Erythroblast (primary cell): ENCODE data around the gene SRGAP3.
A peak's percentile ranks its signal among the peaks of the same experiment; 100 is the strongest.

Source experiments
- DNase-seq, 2 experiments: peaks; one replicate each; lab custom pipeline; 2025; lab: John Stamatoyannopoulos, UW
- GATA1 ChIP-seq: IDR thresholded peaks from 2 replicates; pipeline ENCODE4 v1.6.1; 2011; ENCODE audit warnings: low read depth, mild to moderate bottlenecking, control low read depth, low read length, moderate library complexity
- POLR2A ChIP-seq: IDR thresholded peaks from 2 replicates; pipeline ENCODE4 v1.6.1; 2011; ENCODE audit warnings: mild to moderate bottlenecking, low read length

SRGAP3 gene

GRCh38 chr3:8980756-8981257 lies 268.6 kb downstream of the SRGAP3 start:
- no peak for DNase-seq
- no peak for TF ChIP-seq GATA1

- no peak for DNase-seq
- TF ChIP-seq GATA1, result no peak
- TF ChIP-seq POLR2A, result no peak
These were observed 270.2 kb downstream of the SRGAP3 start for GRCh38 chr3:8979262-8979661.

- no peak for DNase-seq
- TF ChIP-seq GATA1 (no peak), POLR2A (no peak)
These were observed 270.9 kb downstream of the SRGAP3 start for GRCh38 chr3:8978551-8978950.

GRCh38 chr3:8976540-8977182 lies 272.8 kb downstream of the SRGAP3 start:
- no peak for TF ChIP-seq POLR2A
- TF ChIP-seq GATA1, result no peak
- no peak for DNase-seq

GRCh38 chr3:8975081-8976020 lies 274.1 kb downstream of the SRGAP3 start:
- TF ChIP-seq POLR2A, result no peak
- no peak for TF ChIP-seq GATA1
- no peak for DNase-seq

GRCh38 chr3:8974458-8974857 lies 275.0 kb downstream of the SRGAP3 start:
- no peak for TF ChIP-seq POLR2A
- DNase-seq, result no peak

- peak; percentile 70 to 74 for DNase-seq
- TF ChIP-seq GATA1 (no peak), POLR2A (no peak)
These were observed 276.8 kb downstream of the SRGAP3 start for GRCh38 chr3:8972639-8973038.

- TF ChIP-seq POLR2A (no peak), GATA1 (no peak)
- DNase-seq, result peak; percentile 68 to 84
These were observed 278.4 kb downstream of the SRGAP3 start for GRCh38 chr3:8970971-8971589.

- no peak for DNase-seq
- no peak for TF ChIP-seq GATA1
- no peak for TF ChIP-seq POLR2A
These were observed 280.2 kb downstream of the SRGAP3 start for GRCh38 chr3:8969241-8969640.

- DNase-seq, result no peak
- TF ChIP-seq POLR2A, result no peak
- no peak for TF ChIP-seq GATA1
These were observed 281.0 kb downstream of the SRGAP3 start for GRCh38 chr3:8968375-8968882.

- DNase-seq, result no peak
- no peak for TF ChIP-seq POLR2A
- TF ChIP-seq GATA1, result no peak
These were observed 281.9 kb downstream of the SRGAP3 start for GRCh38 chr3:8967553-8967952.

- TF ChIP-seq GATA1, result no peak
- TF ChIP-seq POLR2A, result no peak
- no peak for DNase-seq
These were observed 282.6 kb downstream of the SRGAP3 start for GRCh38 chr3:8966820-8967348.

GRCh38 chr3:8966150-8966819 lies 283.2 kb downstream of the SRGAP3 start:
- TF ChIP-seq POLR2A (no peak), GATA1 (no peak)
- DNase-seq, result no peak
